ENCODE measurements around the gene ZBTB8OS. TPM values are rescaled to one million over a fixed set of nuclear protein-coding genes. Genes with fewer than 3 reads are reported as not detected.

Gene ZBTB8OS
- total and polyA plus RNA-seq, 9 of the 15 experiments (the other 6 are each of a cell fraction or from before 2014, with no cell fraction given), result 54.8 to 230 (median 107) TPM

GRCh38 chr1:32695098-32695904 is 45.0 kb upstream of the ZBTB8OS start (continued):
- TF ChIP-seq ZBTB9 (CRISPR knock-in tag; IDR thresholded peaks at IDR 0.05), result no peak
- TF ChIP-seq ZNF707 (CRISPR knock-in tag; conservative IDR thresholded peaks at IDR 0.05), result no peak
- TF ChIP-seq CAMTA2 (CRISPR knock-in tag; conservative IDR thresholded peaks at IDR 0.05), result no peak
- no peak for TF ChIP-seq ZNF785 (CRISPR knock-in tag; IDR thresholded peaks at IDR 0.05)
- TF ChIP-seq DACH1 (IDR thresholded peaks at IDR 0.05; ENCODE audit: partially characterized antibody), result peak; percentile 48
- no peak for TF ChIP-seq HNRNPLL (IDR thresholded peaks at IDR 0.05; ENCODE audit: low read depth, low read length, poor library complexity, severe bottlenecking)
- no peak for TF ChIP-seq MBD2 (IDR thresholded peaks at IDR 0.05; ENCODE audit: borderline replicate concordance, low read depth)
- no peak for TF ChIP-seq ZNF75A (CRISPR knock-in tag; IDR thresholded peaks at IDR 0.05)
- TF ChIP-seq KAT7 (CRISPR knock-in tag; IDR thresholded peaks at IDR 0.05; ENCODE audit: borderline replicate concordance), result no peak
- no peak for TF ChIP-seq TEAD2 (tag; IDR thresholded peaks at IDR 0.05)
- TF ChIP-seq ZNF316 (IDR thresholded peaks at IDR 0.05), result peak; percentile 27; the same call in 1 of the 2 replicates
- TF ChIP-seq ZNF507 (tag; conservative IDR thresholded peaks at IDR 0.05), result no peak
- no peak for TF ChIP-seq PML (IDR thresholded peaks at IDR 0.05; ENCODE audit: low read length)
- peak; percentile 30; the same call in 1 of the 2 replicates for TF ChIP-seq ZFX (CRISPR knock-in tag; IDR thresholded peaks at IDR 0.05)
- TF ChIP-seq ILK (tag; IDR thresholded peaks at IDR 0.05; ENCODE audit: borderline replicate concordance, low read depth), result no peak
- no peak for TF ChIP-seq SIN3B (IDR thresholded peaks at IDR 0.05; ENCODE audit: low read depth)
- TF ChIP-seq TRIM25 (IDR thresholded peaks at IDR 0.05; ENCODE audit: borderline replicate concordance), result no peak
- no peak for TF ChIP-seq ZNF696 (CRISPR knock-in tag; conservative IDR thresholded peaks at IDR 0.05)
- no peak for TF ChIP-seq BRCA1 (IDR thresholded peaks at IDR 0.05)
- no peak for TF ChIP-seq BRCA1 (CRISPR knock-in tag; IDR thresholded peaks at IDR 0.05)
- TF ChIP-seq ZNF124 (CRISPR knock-in tag; IDR thresholded peaks at IDR 0.05), result no peak
- peak; percentile 86 for TF ChIP-seq ELF1 (tag; IDR thresholded peaks at IDR 0.05)
- no peak for TF ChIP-seq MEF2D (tag; conservative IDR thresholded peaks at IDR 0.05; ENCODE audit: low read depth)
- TF ChIP-seq ZNF408 (CRISPR knock-in tag; IDR thresholded peaks at IDR 0.05; ENCODE audit: low read depth), result no peak
- TF ChIP-seq FOXJ2 (tag; IDR thresholded peaks at IDR 0.05), result no peak
- TF ChIP-seq CCNT2 (IDR thresholded peaks at IDR 0.05; ENCODE audit: borderline replicate concordance, extremely low read depth, insufficient read length, low read depth, low read length), result no peak
- no peak for TF ChIP-seq LEF1 (IDR thresholded peaks at IDR 0.05)
- no peak for TF ChIP-seq NFE2L1 (tag; IDR thresholded peaks at IDR 0.05; ENCODE audit: borderline replicate concordance, low read depth)
- TF ChIP-seq FOXA3 (CRISPR knock-in tag; conservative IDR thresholded peaks at IDR 0.05 in 1 of 2, IDR thresholded peaks at IDR 0.05 in 1 of 2), result no peak
